ENCODE measurements around the gene SYT17.

SYT17 gene

GRCh38 chr16:19167710-19168370 lies at the start of gene SYT17:
SYT17 (plus strand) TSS chr16:19168240; CDS start chr16:19168647, 407 bp downstream.
- H3K4me3 ChIP-seq (ENCODE audit: low read length), result peak within 1 kb of the TSS; percentile 29; the same call in 1 of the 2 replicates
- TF ChIP-seq ZNF274 (IDR thresholded peaks at IDR 0.05; ENCODE audit: low read depth, low read length), result no peak

DNA sequence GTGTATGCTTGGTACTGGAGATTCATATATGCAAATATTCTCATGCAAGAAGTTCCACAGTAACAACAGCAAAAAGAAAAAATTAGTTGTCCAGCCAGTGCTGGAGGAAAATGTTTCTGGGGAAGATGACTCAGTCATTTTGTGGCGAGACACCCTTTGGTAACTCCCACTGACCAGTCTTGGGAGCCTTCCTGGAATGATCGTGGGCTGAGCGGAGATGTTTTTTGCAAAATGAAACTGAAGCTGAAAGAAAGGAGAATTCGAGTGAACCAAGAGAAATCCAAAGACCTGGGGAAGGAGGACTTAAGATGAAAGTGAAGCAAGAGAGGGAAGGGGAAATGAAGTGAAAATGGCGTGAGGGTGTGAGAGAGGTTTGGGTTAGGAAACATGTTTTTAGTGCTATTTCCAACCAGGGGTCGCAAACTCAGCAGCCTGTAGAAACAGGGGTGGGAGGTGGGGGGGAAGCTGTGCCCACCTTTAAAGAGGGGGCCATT lies 49.1 kb upstream of the SYT17 start:
- H3K4me3 ChIP-seq (ENCODE audit: low read length), result peak overlapping the region; percentile 55
- TF ChIP-seq ZNF274 (IDR thresholded peaks at IDR 0.05; ENCODE audit: low read depth, low read length), result no peak

- TF ChIP-seq ZNF274 (IDR thresholded peaks at IDR 0.05; ENCODE audit: low read depth, low read length), result no peak
- H3K4me3 ChIP-seq (ENCODE audit: low read length), result no peak overlapping the region
These were observed 48.5 kb upstream of the SYT17 start for GRCh38 chr16:19119564-19119963.

- H3K4me3 ChIP-seq (ENCODE audit: low read length), result no peak overlapping the region
- no peak for TF ChIP-seq ZNF274 (IDR thresholded peaks at IDR 0.05; ENCODE audit: low read depth, low read length)
These were observed 44.4 kb upstream of the SYT17 start for GRCh38 chr16:19123535-19124178.

GRCh38 chr16:19126300-19126699 lies 41.7 kb upstream of the SYT17 start:
- no peak for TF ChIP-seq ZNF274 (IDR thresholded peaks at IDR 0.05; ENCODE audit: low read depth, low read length)
- no peak overlapping the region for H3K4me3 ChIP-seq (ENCODE audit: low read length)

DNA sequence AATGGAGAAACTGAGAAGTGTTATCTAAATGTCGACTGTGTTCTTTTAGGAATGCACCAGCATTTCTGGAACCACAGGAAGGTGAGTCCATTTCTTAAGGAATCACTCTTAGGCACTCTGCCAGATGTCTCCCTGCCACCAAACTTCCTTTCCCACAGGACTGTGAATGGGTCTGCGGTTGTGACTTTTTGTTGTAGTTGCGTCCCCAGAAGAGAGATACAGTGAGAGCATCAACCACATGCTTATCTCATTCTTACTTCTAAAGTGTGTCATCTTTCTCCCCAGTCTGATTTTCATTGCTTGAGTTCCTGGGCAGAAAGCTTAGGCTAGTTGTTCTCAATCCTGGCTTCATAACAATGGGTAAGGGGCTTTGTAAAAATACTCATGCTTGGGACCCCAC lies 40.8 kb upstream of the SYT17 start:
- H3K4me3 ChIP-seq (ENCODE audit: low read length), result no peak overlapping the region
- TF ChIP-seq ZNF274 (IDR thresholded peaks at IDR 0.05; ENCODE audit: low read depth, low read length), result no peak

DNA sequence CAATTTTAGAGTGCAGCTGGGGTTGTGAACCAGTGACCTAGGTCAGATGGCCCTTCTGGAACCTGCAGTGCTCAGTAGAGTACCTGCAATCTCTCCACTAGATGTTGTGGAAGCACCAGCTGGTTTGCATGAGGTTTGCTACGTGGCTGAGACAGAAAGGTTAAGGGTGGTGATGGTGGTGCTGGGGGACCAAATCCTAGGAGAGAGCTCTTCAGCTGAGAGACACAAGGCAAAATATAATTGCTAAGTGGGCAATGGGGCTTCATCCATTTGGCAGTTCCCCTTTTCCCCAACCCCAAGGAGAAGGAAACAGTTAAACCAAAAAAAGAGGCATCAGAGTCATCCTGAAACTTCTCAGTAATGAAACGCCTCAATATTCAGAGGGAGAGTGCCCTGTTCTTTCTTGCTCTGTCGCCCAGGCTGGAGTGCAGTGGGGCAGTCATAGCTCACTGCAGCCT lies 40.3 kb upstream of the SYT17 start:
- TF ChIP-seq ZNF274 (IDR thresholded peaks at IDR 0.05; ENCODE audit: low read depth, low read length), result no peak

GRCh38 chr16:19128454-19129200 lies 39.4 kb upstream of the SYT17 start:
- TF ChIP-seq ZNF274 (IDR thresholded peaks at IDR 0.05; ENCODE audit: low read depth, low read length), result no peak
- no peak overlapping the region for H3K4me3 ChIP-seq (ENCODE audit: low read length)

More for the DNA sequence above, 40.3 kb upstream of the SYT17 start:
- H3K4me3 ChIP-seq (ENCODE audit: low read length), result no peak overlapping the region

DNA sequence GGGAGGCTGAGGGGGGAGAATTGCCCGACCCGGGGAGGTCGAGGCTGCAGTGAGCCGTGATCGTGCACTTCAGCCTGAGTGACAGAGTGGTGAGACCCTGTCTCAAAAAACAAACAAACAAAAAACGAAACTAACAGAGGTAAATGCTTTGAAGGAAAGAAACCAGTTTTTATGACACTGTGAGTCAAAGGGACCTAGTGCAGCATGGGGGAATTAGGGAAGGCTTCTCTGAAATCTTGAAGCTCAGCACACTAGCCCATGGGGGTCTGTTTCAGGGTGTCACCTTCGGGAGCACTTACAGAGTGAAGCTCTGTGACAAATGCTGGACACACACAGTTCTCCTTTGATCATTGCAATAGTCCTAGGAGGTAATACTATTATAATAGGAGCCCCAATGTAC lies 37.7 kb upstream of the SYT17 start:
- H3K4me3 ChIP-seq (ENCODE audit: low read length), result no peak overlapping the region
- no peak for TF ChIP-seq ZNF274 (IDR thresholded peaks at IDR 0.05; ENCODE audit: low read depth, low read length)

DNA sequence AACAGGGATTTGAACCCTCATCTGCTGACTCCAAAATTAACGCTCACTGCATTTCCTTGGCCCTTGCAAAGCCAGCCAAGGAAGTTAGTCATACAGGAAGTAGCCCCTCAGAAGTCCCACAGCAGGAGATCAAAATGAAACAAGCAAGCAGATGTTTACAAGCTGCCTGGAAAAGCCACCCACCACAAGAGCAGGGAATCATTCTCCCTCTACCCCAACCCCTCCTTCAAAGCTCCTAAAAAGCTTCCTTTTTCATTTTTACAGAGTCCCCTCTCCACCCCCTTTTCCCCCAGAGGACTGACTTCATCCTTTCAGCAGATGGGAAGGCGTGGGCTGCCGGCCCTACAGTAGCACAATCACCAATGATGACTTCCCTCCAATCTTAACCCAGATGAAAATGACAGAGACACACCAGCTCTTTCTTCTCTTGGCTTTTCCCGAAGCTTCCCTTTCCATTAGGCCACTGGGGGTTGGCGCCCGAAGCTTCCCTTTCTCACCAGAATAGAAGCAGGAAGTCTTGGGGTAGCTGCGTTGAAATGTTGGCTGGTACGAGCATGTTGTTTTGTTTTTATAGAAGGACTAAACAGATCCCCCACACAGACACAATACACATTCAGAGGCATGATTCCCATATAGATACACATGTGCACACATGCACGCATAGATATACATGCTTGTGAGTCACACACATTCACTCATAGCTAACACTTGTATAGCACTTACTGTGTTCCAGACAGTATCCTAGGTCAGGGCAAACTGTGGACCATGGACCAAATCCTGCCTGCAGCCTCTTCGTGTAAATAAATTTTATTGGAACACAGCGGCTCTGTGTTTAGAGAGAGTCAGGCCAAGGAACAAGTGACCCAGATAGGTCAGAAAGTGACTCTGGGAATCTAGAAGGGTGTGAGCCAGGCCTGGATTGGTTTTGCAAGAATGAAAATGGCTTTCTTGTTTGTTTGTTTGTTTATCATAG lies 36.9 kb upstream of the SYT17 start:
- H3K4me3 ChIP-seq (ENCODE audit: low read length), result peak overlapping the region; percentile 11; the same call in 1 of the 2 replicates
- TF ChIP-seq ZNF274 (IDR thresholded peaks at IDR 0.05; ENCODE audit: low read depth, low read length), result no peak

GRCh38 chr16:19131825-19132218 lies 36.2 kb upstream of the SYT17 start:
- H3K4me3 ChIP-seq (ENCODE audit: low read length), result no peak overlapping the region
- no peak for TF ChIP-seq ZNF274 (IDR thresholded peaks at IDR 0.05; ENCODE audit: low read depth, low read length)

GRCh38 chr16:19132255-19132654 lies 35.8 kb upstream of the SYT17 start:
- TF ChIP-seq ZNF274 (IDR thresholded peaks at IDR 0.05; ENCODE audit: low read depth, low read length), result no peak
- H3K4me3 ChIP-seq (ENCODE audit: low read length), result no peak overlapping the region

DNA sequence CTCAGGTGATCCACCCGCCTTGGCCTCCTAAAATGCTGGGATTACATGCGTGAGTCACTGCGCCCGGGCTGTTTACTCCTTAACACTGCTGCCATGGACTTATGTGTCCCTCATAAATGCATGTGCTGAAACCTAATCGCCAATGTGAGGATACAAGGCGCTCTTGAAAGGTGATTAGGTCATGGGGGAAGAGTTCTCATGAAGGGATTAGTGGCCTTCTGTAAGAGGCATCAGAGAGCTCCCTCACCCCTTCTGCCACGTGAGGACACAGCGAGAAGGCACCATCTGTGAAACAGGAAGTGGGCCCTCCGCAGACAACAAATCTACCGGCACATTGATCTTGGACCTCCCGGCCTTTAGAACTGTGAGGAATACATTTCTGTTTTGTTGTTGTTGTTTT lies 35.1 kb upstream of the SYT17 start:
- no peak overlapping the region for H3K4me3 ChIP-seq (ENCODE audit: low read length)
- no peak for TF ChIP-seq ZNF274 (IDR thresholded peaks at IDR 0.05; ENCODE audit: low read depth, low read length)
